Trophoblast cell (in vitro differentiated cells and primary cell): Measurements from ENCODE around the gene TEN1.
A peak's percentile ranks its signal among the peaks of the same experiment; 100 is the strongest.
"Not testable (repeated sequence)": the region's sequence is repeated elsewhere in the genome, so short reads cannot be mapped to it uniquely, and the experiment has no call there.

Experiments used
- DNase-seq, 2 donors: peaks; one replicate each; pipeline ENCODE4 v3.0.0-alpha.2; 2016
- H2AFZ ChIP-seq: 2 replicates; pipeline ENCODE4 v1.6.1; 2013; ENCODE audit warnings: low read length, moderate library complexity, mild to moderate bottlenecking; ENCODE audit not compliant: insufficient read depth, poor library complexity
- H2AK5ac ChIP-seq: 2 replicates; pipeline ENCODE4 v1.6.1; 2013; ENCODE audit warnings: mild to moderate bottlenecking, low read length
- H2BK120ac ChIP-seq: 2 replicates; pipeline ENCODE4 v1.6.1; 2013; ENCODE audit warnings: low read length, mild to moderate bottlenecking, moderate library complexity; ENCODE audit not compliant: insufficient read depth, poor library complexity
- H2BK12ac ChIP-seq: 2 replicates; pipeline ENCODE4 v1.6.1; 2013; ENCODE audit warnings: mild to moderate bottlenecking, low read length, moderate library complexity
- H2BK5ac ChIP-seq: 2 replicates; pipeline ENCODE4 v1.6.1; 2013; ENCODE audit warnings: low read length, low read depth, moderate library complexity, mild to moderate bottlenecking; ENCODE audit not compliant: poor library complexity
- H3K14ac ChIP-seq: 2 replicates; pipeline ENCODE4 v1.6.1; 2013; ENCODE audit warnings: mild to moderate bottlenecking, low read length
- H3K18ac ChIP-seq: 2 replicates; pipeline ENCODE4 v1.6.1; 2013; ENCODE audit warnings: mild to moderate bottlenecking, low read length
- H3K23ac ChIP-seq: 2 replicates; pipeline ENCODE4 v1.6.1; 2013; ENCODE audit warnings: low read length
- H3K27ac ChIP-seq: 2 replicates; pipeline ENCODE4 v1.5.1; 2013; ENCODE audit warnings: low read depth, mild to moderate bottlenecking, inconsistent platforms, low read length, moderate library complexity
- H3K27me3 ChIP-seq: 2 replicates; pipeline ENCODE4 v1.6.1; 2013; ENCODE audit warnings: inconsistent platforms, mild to moderate bottlenecking, low read length, moderate library complexity; ENCODE audit not compliant: insufficient read depth
- H3K36me3 ChIP-seq, 2 experiments: 1 replicate in 1 of 2; 2 replicates in 1 of 2; pipeline ENCODE4 v1.6.1; 2013; ENCODE audit warnings: low read length in 2 of 2, mild to moderate bottlenecking in 2 of 2, moderate library complexity in 1 of 2; ENCODE audit not compliant: insufficient read depth in 2 of 2, control insufficient read depth in 1 of 2
- H3K4ac ChIP-seq: 2 replicates; pipeline ENCODE4 v1.6.1; 2013; ENCODE audit warnings: low read depth, mild to moderate bottlenecking, low read length, moderate library complexity
- H3K4me1 ChIP-seq, 2 experiments: 1 replicate in 1 of 2; 2 replicates in 1 of 2; pipeline ENCODE4 v1.6.1; 2013; ENCODE audit warnings: low read length in 2 of 2, mild to moderate bottlenecking in 2 of 2, moderate library complexity in 1 of 2; ENCODE audit not compliant: insufficient read depth in 2 of 2, control insufficient read depth in 1 of 2
- H3K4me2 ChIP-seq: 2 replicates; pipeline ENCODE4 v1.6.1; 2013; ENCODE audit warnings: inconsistent platforms, mild to moderate bottlenecking, low read length, moderate library complexity
- H3K4me3 ChIP-seq: 2 replicates; pipeline ENCODE4 v1.5.1; 2013; ENCODE audit warnings: mild to moderate bottlenecking, low read depth, low read length, inconsistent platforms
- H3K79me1 ChIP-seq: one replicate; pipeline ENCODE4 v1.6.1; 2013; ENCODE audit warnings: low read length
- H3K79me2 ChIP-seq: 2 replicates; pipeline ENCODE4 v1.6.1; 2013; ENCODE audit warnings: low read length, mild to moderate bottlenecking; ENCODE audit not compliant: control insufficient read depth, insufficient read depth, poor library complexity
- H3K9ac ChIP-seq: 2 replicates; pipeline ENCODE4 v1.6.1; 2013; ENCODE audit warnings: mild to moderate bottlenecking, low read length
- H3K9me3 ChIP-seq: 2 replicates; pipeline ENCODE4 v1.6.1; 2013; ENCODE audit warnings: low read depth, mild to moderate bottlenecking, control low read depth, inconsistent platforms, low read length; ENCODE audit not compliant: insufficient read depth
- H4K12ac ChIP-seq: 2 replicates; pipeline ENCODE4 v1.6.1; 2013; ENCODE audit warnings: low read depth, mild to moderate bottlenecking, low read length, moderate library complexity
- H4K8ac ChIP-seq: 2 replicates; pipeline ENCODE4 v1.6.1; 2013; ENCODE audit warnings: low read depth, mild to moderate bottlenecking, low read length, moderate library complexity
- H4K91ac ChIP-seq: one replicate; pipeline ENCODE4 v1.6.1; 2013; ENCODE audit warnings: low read depth, mild to moderate bottlenecking, low read length, moderate library complexity
- WGBS: extraction: QIAGEN DNeasy Blood & Tissue Kit; methylation state at CpG from one replicate; pipeline ENCODE4 v1.1.7; 2013; ENCODE audit warnings: missing lambda C conversion rate; ENCODE audit not compliant: insufficient read length, insufficient coverage; ENCODE audit errors: extremely low coverage; 5-methylcytosine and 5-hydroxymethylcytosine counted together

Gene TEN1

GRCh38 chr17:76044475-76045007 lies 65.5 kb downstream of the TEN1 start:
- not testable (repeated sequence) for H4K91ac ChIP-seq, H2BK5ac ChIP-seq, H3K9ac ChIP-seq, H3K18ac ChIP-seq, H3K9me3 ChIP-seq, H2AFZ ChIP-seq, H3K4me1 ChIP-seq, H3K79me1 ChIP-seq, H4K8ac ChIP-seq, H3K4me2 ChIP-seq, H3K23ac ChIP-seq, H4K12ac ChIP-seq, H2BK12ac ChIP-seq, DNase-seq, H3K27me3 ChIP-seq, H3K14ac ChIP-seq, H3K4me3 ChIP-seq, H2AK5ac ChIP-seq, H3K27ac ChIP-seq, H3K4ac ChIP-seq, H2BK120ac ChIP-seq, H3K79me2 ChIP-seq
- peaks cover 76 to 86% of the 10 kb centered on the region in 2 experiments for H3K36me3 ChIP-seq
- WGBS = no CpG with 5 or more reads among the region's 11 CpGs

- H3K14ac ChIP-seq = no peak overlapping the region
- H4K91ac ChIP-seq = no peak overlapping the region
- no peak overlapping the region for H3K18ac ChIP-seq
- no peaks in the 10 kb centered on the region for H3K79me1 ChIP-seq
- no peak overlapping the region for H2BK5ac ChIP-seq
- DNase-seq = no peak
- H3K27me3 ChIP-seq = no peaks in the 10 kb centered on the region
- H2AK5ac ChIP-seq = no peak overlapping the region
- H4K12ac ChIP-seq = no peak overlapping the region
- H3K36me3 ChIP-seq = peaks cover 74 to 86% of the 10 kb centered on the region in 2 experiments
- H3K27ac ChIP-seq = no peak overlapping the region
- WGBS = no CpG with 5 or more reads among the region's 8 CpGs
- H3K4ac ChIP-seq = no peak overlapping the region
- no peaks in the 10 kb centered on the region for H3K4me1 ChIP-seq
- no peak overlapping the region for H3K9ac ChIP-seq
- H3K4me3 ChIP-seq = no peak overlapping the region
- no peak overlapping the region for H2BK120ac ChIP-seq
- H3K79me2 ChIP-seq = no peaks in the 10 kb centered on the region
- no peak overlapping the region for H2BK12ac ChIP-seq
- no peaks in the 10 kb centered on the region for H3K9me3 ChIP-seq
- H3K4me2 ChIP-seq = no peak overlapping the region
- H2AFZ ChIP-seq = no peak overlapping the region
- H3K23ac ChIP-seq = no peak overlapping the region
- no peak overlapping the region for H4K8ac ChIP-seq
These were observed 67.0 kb downstream of the TEN1 start for GRCh38 chr17:76046064-76046463.

- Histone ChIP-seq H2BK12ac (no peak overlapping the region), H4K91ac (no peak overlapping the region), H4K12ac (no peak overlapping the region), H3K23ac (no peak overlapping the region), H3K9ac (no peak overlapping the region), H3K9me3 (no peaks in the 10 kb centered on the region), H2AFZ (no peak overlapping the region), H3K79me2 (no peaks in the 10 kb centered on the region), H3K27me3 (no peaks in the 10 kb centered on the region), H3K4ac (no peak overlapping the region), H2BK120ac (no peak overlapping the region), H3K4me1 (peaks cover 0 to 3% of the 10 kb centered on the region in 2 experiments), H2AK5ac (no peak overlapping the region), H3K4me2 (no peak overlapping the region), H2BK5ac (no peak overlapping the region), H4K8ac (no peak overlapping the region), H3K79me1 (no peaks in the 10 kb centered on the region), H3K14ac (no peak overlapping the region), H3K18ac (no peak overlapping the region), H3K4me3 (no peak overlapping the region), H3K27ac (no peak overlapping the region), H3K36me3 (peaks cover 68 to 80% of the 10 kb centered on the region in 2 experiments)
- no peak for DNase-seq
- WGBS = no CpG with 5 or more reads among the region's 9 CpGs
These were observed 69.1 kb downstream of the TEN1 start for GRCh38 chr17:76048025-76048605.

GRCh38 chr17:76048711-76049110 lies 69.7 kb downstream of the TEN1 start:
- Histone ChIP-seq H2BK5ac (no peak overlapping the region), H3K27ac (no peak overlapping the region), H3K4ac (no peak overlapping the region), H3K79me1 (peaks cover under 1% of the 10 kb centered on the region), H3K23ac (no peak overlapping the region), H3K14ac (no peak overlapping the region), H3K36me3 (peaks cover 65 to 76% of the 10 kb centered on the region in 2 experiments), H2AK5ac (no peak overlapping the region), H2AFZ (no peak overlapping the region), H4K8ac (no peak overlapping the region), H3K27me3 (no peaks in the 10 kb centered on the region), H3K18ac (no peak overlapping the region), H4K91ac (no peak overlapping the region), H2BK120ac (no peak overlapping the region), H4K12ac (no peak overlapping the region), H3K4me2 (no peak overlapping the region), H3K9me3 (no peaks in the 10 kb centered on the region), H3K4me1 (peaks cover 0 to 8% of the 10 kb centered on the region in 2 experiments), H2BK12ac (no peak overlapping the region), H3K4me3 (no peak overlapping the region), H3K79me2 (no peaks in the 10 kb centered on the region), H3K9ac (no peak overlapping the region)
- DNase-seq = peak; percentile 30 to 66
- no CpG with 5 or more reads among the region's 9 CpGs for WGBS
